GM12878 (cell line): ENCODE measurements around the gene B4GALT1. TPM values are rescaled to one million over a fixed set of nuclear protein-coding genes. Genes with fewer than 3 reads are reported as not detected.

ENCODE experiments used
- ATF3 ChIP-seq: IDR thresholded peaks from 2 replicates; pipeline ENCODE4 v1.6.1; 2011; ENCODE audit warnings: low read depth, mild to moderate bottlenecking, low read length, moderate library complexity, borderline replicate concordance; ENCODE audit errors: extremely low read depth
- BCL11A ChIP-seq: IDR thresholded peaks from 2 replicates; pipeline ENCODE4 v1.6.1; 2011; ENCODE audit warnings: low read depth, low read length
- CBFB ChIP-seq: IDR thresholded peaks from 2 replicates; pipeline ENCODE4 v1.6.1; 2016; ENCODE audit warnings: antibody characterized with exemption, low read depth
- CBX5 ChIP-seq: sonication (generic); IDR thresholded peaks from 2 replicates; pipeline ENCODE4 v1.6.1; 2016; ENCODE audit warnings: low read depth, moderate library complexity, mild to moderate bottlenecking, inconsistent platforms
- GATAD2B ChIP-seq: fragments of 450-650 bp; conservative IDR thresholded peaks from 2 replicates; pipeline ENCODE4 v1.6.1; 2017; ENCODE audit warnings: low read depth, mild to moderate bottlenecking, moderate library complexity
- IKZF2 ChIP-seq, 2 experiments: fragments of 450-650 bp; IDR thresholded peaks; 2 replicates each; pipeline ENCODE4 v1.6.1; 2017; ENCODE audit warnings: mild to moderate bottlenecking in 2 of 2, moderate library complexity in 2 of 2
- MTA3 ChIP-seq: IDR thresholded peaks from 2 replicates; pipeline ENCODE4 v1.6.1; 2012; ENCODE audit warnings: low read length, inconsistent platforms, borderline replicate concordance
- MXI1 ChIP-seq: fragments of 150-350 bp; IDR thresholded peaks from 2 replicates; pipeline ENCODE4 v1.6.1; 2011; ENCODE audit warnings: low read depth, mild to moderate bottlenecking, inconsistent platforms, low read length, improper control_type of control experiment
- MYB ChIP-seq: fragments of 150-350 bp; IDR thresholded peaks from 2 replicates; pipeline ENCODE4 v1.6.1; 2014; ENCODE audit warnings: mild to moderate bottlenecking, low read depth, low read length, borderline replicate concordance
- NBN ChIP-seq: fragments of 450-650 bp; IDR thresholded peaks from 2 replicates; pipeline ENCODE4 v1.6.1; 2016
- NR2C2 ChIP-seq: IDR thresholded peaks from 2 replicates; pipeline ENCODE4 v1.6.1; 2011; ENCODE audit warnings: borderline replicate concordance, low read depth; ENCODE audit not compliant: control insufficient read depth, insufficient read length
- PAX5 ChIP-seq: IDR thresholded peaks from 2 replicates; pipeline ENCODE4 v1.6.1; 2011; ENCODE audit warnings: low read depth, low read length, borderline replicate concordance
- POLR2AphosphoS5 ChIP-seq: IDR thresholded peaks from 2 replicates; pipeline ENCODE4 v1.6.1; 2011; ENCODE audit warnings: mild to moderate bottlenecking, low read length, inconsistent platforms
- RAD51 ChIP-seq: fragments of 450-650 bp; IDR thresholded peaks from 2 replicates; pipeline ENCODE4 v1.6.1; 2016; ENCODE audit warnings: moderate library complexity, mild to moderate bottlenecking, inconsistent platforms
- RUNX3 ChIP-seq: IDR thresholded peaks from 2 replicates; pipeline ENCODE4 v1.6.1; 2012; ENCODE audit warnings: low read length, inconsistent platforms
- SIX5 ChIP-seq: IDR thresholded peaks from 2 replicates; pipeline ENCODE4 v1.6.1; 2011; ENCODE audit warnings: mild to moderate bottlenecking, low read depth, low read length, moderate library complexity; ENCODE audit not compliant: severe bottlenecking
- WRNIP1 ChIP-seq: IDR thresholded peaks from 2 replicates; pipeline ENCODE4 v1.6.1; 2011; ENCODE audit warnings: low read depth, low read length, improper control_type of control experiment, borderline replicate concordance
- YY1 ChIP-seq: IDR thresholded peaks from 2 replicates; pipeline ENCODE4 v1.6.1; 2011; ENCODE audit warnings: low read depth, mild to moderate bottlenecking, low read length
- ZBTB11 ChIP-seq: fragments of 450-650 bp; formaldehyde crosslinking; IDR thresholded peaks from 2 replicates; pipeline ENCODE4 v1.5.0; 2022; ENCODE audit warnings: mild to moderate bottlenecking, missing genetic modification characterization
- ZNF207 ChIP-seq: fragments of 450-650 bp; IDR thresholded peaks from 2 replicates; pipeline ENCODE4 v1.6.1; 2014; ENCODE audit warnings: antibody characterized with exemption, mild to moderate bottlenecking, borderline replicate concordance
- ZSCAN29 ChIP-seq: fragments of 450-650 bp; IDR thresholded peaks from 2 replicates; pipeline ENCODE4 v1.6.1; 2017; ENCODE audit warnings: mild to moderate bottlenecking, moderate library complexity
- polyA plus RNA-seq, 11 experiments: library from polyadenylated mRNA; depleted of rRNA in 4 of 11; unstranded in 6 of 11; stranded (reverse) in 5 of 11; fragments of >200 nt; fragmentation: Nextera tagmentation in 4 of 11; fragmentation: Illumina TruSeq in 1 of 11; extraction: Ambion mirVana in 4 of 11; extraction: Trizol in 1 of 11; gene quantifications; 1 replicate in 1 of 11; 2 replicates in 10 of 11; pipeline versions ENCODE4 v1.2.1 to v1.2.3, GENCODE V29; 2011 to 2016; ENCODE audit warnings: inconsistent platforms in 2 of 11, missing spikeins in 2 of 11, low read depth in 1 of 11
- total RNA-seq, 4 experiments: library from RNA; depleted of rRNA in 3 of 4; stranded (reverse); fragments of >200 nt in 3 of 4; fragmentation: Illumina TruSeq in 1 of 4; extraction: Trizol in 1 of 4; gene quantifications; 2 replicates each; pipeline versions ENCODE4 v1.2.1 to v1.2.3, GENCODE V29; 2013 to 2021
- TF ChIP-seq, protein P1 (sequence below): fragments of 450-650 bp; formaldehyde crosslinking; IDR thresholded peaks from 2 replicates; pipeline ENCODE4 v1.4.0; 2020; ENCODE audit warnings: mild to moderate bottlenecking, moderate library complexity
- TF ChIP-seq, protein P2 (sequence below): IDR thresholded peaks from 2 replicates; pipeline ENCODE4 v1.6.1; 2012; ENCODE audit warnings: low read depth, low read length, improper control_type of control experiment

B4GALT1 gene
- total and polyA plus RNA-seq, 10 of the 15 experiments (the other 5 are each of a cell fraction or from before 2014, with no cell fraction given) = 12.7 to 79.0 (median 41.0) TPM

DNA sequence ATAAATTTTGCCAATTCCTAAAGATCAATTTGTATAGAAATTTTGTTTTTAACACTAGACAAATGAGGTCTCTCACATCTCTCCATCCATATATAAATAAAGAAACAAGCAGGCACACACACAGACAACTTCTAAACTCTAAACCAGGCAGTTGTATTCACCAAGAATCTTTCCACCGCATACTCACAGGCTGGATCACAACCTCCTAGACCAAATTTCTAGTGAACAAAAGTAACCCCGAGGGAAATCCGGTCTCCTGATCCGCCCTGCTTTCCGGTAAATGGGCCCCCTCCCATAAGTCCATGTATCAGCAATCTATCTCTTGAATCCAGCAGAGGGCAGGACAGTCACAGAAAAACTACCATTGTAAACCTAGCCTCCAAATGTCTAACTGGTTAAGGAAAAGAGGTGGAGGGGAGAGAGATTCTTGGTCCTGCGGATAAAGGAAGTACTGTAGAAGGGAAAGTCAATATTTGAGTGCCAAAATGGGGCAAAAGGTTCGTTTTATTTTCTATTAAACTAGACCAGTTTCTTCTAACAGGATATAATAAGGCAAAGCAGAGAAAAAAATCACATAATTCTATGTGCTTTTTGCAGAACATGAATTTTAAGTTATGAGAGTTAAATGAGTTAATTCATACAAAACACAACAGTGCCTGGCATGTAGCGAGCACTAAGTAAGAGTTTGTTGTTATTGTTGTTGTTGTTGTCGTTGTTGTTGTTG lies 85.8 kb downstream of the B4GALT1 start (continued):
- TF ChIP-seq, protein P1, sequence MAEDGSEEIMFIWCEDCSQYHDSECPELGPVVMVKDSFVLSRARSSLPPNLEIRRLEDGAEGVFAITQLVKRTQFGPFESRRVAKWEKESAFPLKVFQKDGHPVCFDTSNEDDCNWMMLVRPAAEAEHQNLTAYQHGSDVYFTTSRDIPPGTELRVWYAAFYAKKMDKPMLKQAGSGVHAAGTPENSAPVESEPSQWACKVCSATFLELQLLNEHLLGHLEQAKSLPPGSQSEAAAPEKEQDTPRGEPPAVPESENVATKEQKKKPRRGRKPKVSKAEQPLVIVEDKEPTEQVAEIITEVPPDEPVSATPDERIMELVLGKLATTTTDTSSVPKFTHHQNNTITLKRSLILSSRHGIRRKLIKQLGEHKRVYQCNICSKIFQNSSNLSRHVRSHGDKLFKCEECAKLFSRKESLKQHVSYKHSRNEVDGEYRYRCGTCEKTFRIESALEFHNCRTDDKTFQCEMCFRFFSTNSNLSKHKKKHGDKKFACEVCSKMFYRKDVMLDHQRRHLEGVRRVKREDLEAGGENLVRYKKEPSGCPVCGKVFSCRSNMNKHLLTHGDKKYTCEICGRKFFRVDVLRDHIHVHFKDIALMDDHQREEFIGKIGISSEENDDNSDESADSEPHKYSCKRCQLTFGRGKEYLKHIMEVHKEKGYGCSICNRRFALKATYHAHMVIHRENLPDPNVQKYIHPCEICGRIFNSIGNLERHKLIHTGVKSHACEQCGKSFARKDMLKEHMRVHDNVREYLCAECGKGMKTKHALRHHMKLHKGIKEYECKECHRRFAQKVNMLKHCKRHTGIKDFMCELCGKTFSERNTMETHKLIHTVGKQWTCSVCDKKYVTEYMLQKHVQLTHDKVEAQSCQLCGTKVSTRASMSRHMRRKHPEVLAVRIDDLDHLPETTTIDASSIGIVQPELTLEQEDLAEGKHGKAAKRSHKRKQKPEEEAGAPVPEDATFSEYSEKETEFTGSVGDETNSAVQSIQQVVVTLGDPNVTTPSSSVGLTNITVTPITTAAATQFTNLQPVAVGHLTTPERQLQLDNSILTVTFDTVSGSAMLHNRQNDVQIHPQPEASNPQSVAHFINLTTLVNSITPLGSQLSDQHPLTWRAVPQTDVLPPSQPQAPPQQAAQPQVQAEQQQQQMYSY = no peak
- no peak for TF ChIP-seq CBX5
- TF ChIP-seq SIX5 = no peak
- TF ChIP-seq NR2C2 = no peak
- 0 out of 2 replicates have a peak, but pooled peaks have one; percentile 15 for TF ChIP-seq MXI1
- peak; percentile 19; the same call in 1 of the 2 replicates for TF ChIP-seq ZNF207
- no peak for TF ChIP-seq MYB
- TF ChIP-seq ATF3 = peak; percentile 21; the same call in 1 of the 2 replicates
- TF ChIP-seq ZSCAN29 = no peak
- no peak for TF ChIP-seq POLR2AphosphoS5
- no peak for TF ChIP-seq BCL11A
- TF ChIP-seq RAD51 = no peak; the same call in 1 of the 2 replicates
- no peak for TF ChIP-seq PAX5
- TF ChIP-seq RUNX3 = no peak
- TF ChIP-seq ZBTB11 (CRISPR knock-in tag) = no peak
- TF ChIP-seq YY1 = 0 out of 2 replicates have a peak, but pooled peaks have one; percentile 19
- peak in 1 of 2 experiments; percentile 58; a peak in 2 of 4 replicates for TF ChIP-seq IKZF2 (IDR thresholded peaks at IDR 0.05)
- TF ChIP-seq GATAD2B = 0 out of 2 replicates have a peak, but pooled peaks have one; percentile 34
- no peak for TF ChIP-seq MTA3
- no peak for TF ChIP-seq CBFB
- TF ChIP-seq, protein P2, sequence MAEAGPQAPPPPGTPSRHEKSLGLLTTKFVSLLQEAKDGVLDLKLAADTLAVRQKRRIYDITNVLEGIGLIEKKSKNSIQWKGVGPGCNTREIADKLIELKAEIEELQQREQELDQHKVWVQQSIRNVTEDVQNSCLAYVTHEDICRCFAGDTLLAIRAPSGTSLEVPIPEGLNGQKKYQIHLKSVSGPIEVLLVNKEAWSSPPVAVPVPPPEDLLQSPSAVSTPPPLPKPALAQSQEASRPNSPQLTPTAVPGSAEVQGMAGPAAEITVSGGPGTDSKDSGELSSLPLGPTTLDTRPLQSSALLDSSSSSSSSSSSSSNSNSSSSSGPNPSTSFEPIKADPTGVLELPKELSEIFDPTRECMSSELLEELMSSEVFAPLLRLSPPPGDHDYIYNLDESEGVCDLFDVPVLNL = no peak
- TF ChIP-seq NBN = peak; percentile 56
- TF ChIP-seq WRNIP1 = no peak
